GM21390 (cell line): ENCODE results near the gene SENP1.

ENCODE experiments used
- ATAC-seq: cut with Tn5 transposase; IDR thresholded peaks from one replicate; pipeline ENCODE4 v1.9.1; 2021; ENCODE audit not compliant: unreplicated experiment

The SENP1 gene

GRCh38 chr12:48019639-48020265 lies 86.1 kb downstream of the SENP1 start:
- ATAC-seq, result no peak

GRCh38 chr12:48018618-48018995 lies 87.3 kb downstream of the SENP1 start:
- ATAC-seq, result no peak

GRCh38 chr12:48017921-48018617 lies 87.8 kb downstream of the SENP1 start:
- no peak for ATAC-seq

- ATAC-seq, result no peak
Observed at GRCh38 chr12:48017496-48017895, 88.4 kb downstream of the SENP1 start.

- no peak for ATAC-seq
Observed at GRCh38 chr12:48016373-48017020, 89.4 kb downstream of the SENP1 start.

GRCh38 chr12:48015954-48016353 lies 89.9 kb downstream of the SENP1 start:
- ATAC-seq, result no peak

- ATAC-seq, result no peak
Observed at GRCh38 chr12:48015129-48015528, 90.8 kb downstream of the SENP1 start.

GRCh38 chr12:48013287-48013686 lies 92.6 kb downstream of the SENP1 start:
- no peak for ATAC-seq

GRCh38 chr12:48012070-48012469 lies 93.8 kb downstream of the SENP1 start:
- no peak for ATAC-seq

GRCh38 chr12:48010366-48010970 lies 95.4 kb downstream of the SENP1 start:
- no peak for ATAC-seq

- ATAC-seq, result no peak
Observed at GRCh38 chr12:48009471-48009870, 96.4 kb downstream of the SENP1 start.

GRCh38 chr12:48008950-48009349 lies 96.9 kb downstream of the SENP1 start:
- ATAC-seq, result no peak

GRCh38 chr12:48008349-48008748 lies 97.5 kb downstream of the SENP1 start:
- no peak for ATAC-seq

- no peak for ATAC-seq
Observed at GRCh38 chr12:48007206-48007605, 98.7 kb downstream of the SENP1 start.

- ATAC-seq, result no peak
Observed at GRCh38 chr12:48005750-48006021, 100.2 kb downstream of the SENP1 start.

- ATAC-seq, result no peak
Observed at GRCh38 chr12:48005001-48005749, 100.7 kb downstream of the SENP1 start.

- no peak for ATAC-seq
Observed at GRCh38 chr12:48004053-48004941, 101.6 kb downstream of the SENP1 start, which contains the start of gene COL2A1. TSS of gene COL2A1 (minus strand) at chr12:48004476. CDS start at chr12:48004321, 155 bp downstream.

- no peak for ATAC-seq
Observed at GRCh38 chr12:48003226-48004052, 102.4 kb downstream of the SENP1 start.

- no peak for ATAC-seq
Observed at GRCh38 chr12:48002773-48003218, 103.1 kb downstream of the SENP1 start.

GRCh38 chr12:48002414-48002730 lies 103.5 kb downstream of the SENP1 start:
- no peak for ATAC-seq
